Ovary (tissue), 9 donors: Measurements from ENCODE around the gene SUB1. TPM values are rescaled to one million over a fixed set of nuclear protein-coding genes. Genes with fewer than 3 reads are reported as not detected.

Source experiments
- DNase-seq, 5 donors: peaks; one replicate each; pipeline ENCODE4 v3.0.0-alpha.2; 2019 to 2020
- H3K27ac ChIP-seq, 2 donors: fragments of 200-600 bp; one replicate each; pipeline versions ENCODE4 v1.5.1 to v1.8.0; 2019 to 2022
- H3K27me3 ChIP-seq: fragments of 200-600 bp; one replicate; pipeline ENCODE4 v1.8.0; 2022
- H3K36me3 ChIP-seq: fragments of 200-600 bp; sonication (generic); one replicate; pipeline ENCODE4 v1.5.1; 2019
- H3K4me1 ChIP-seq: one replicate; pipeline ENCODE4 v1.8.1; 2013; ENCODE audit warnings: mild to moderate bottlenecking, moderate library complexity; ENCODE audit not compliant: insufficient read depth
- H3K4me3 ChIP-seq: fragments of 200-600 bp; sonication (generic); one replicate; pipeline ENCODE4 v1.5.1; 2017
- H3K9me3 ChIP-seq, 2 donors: fragments of 200-600 bp in 1 of 2; sonication (generic) in 1 of 2; one replicate each; pipeline versions ENCODE4 v1.5.1 to v1.8.1; 2013 to 2019; ENCODE audit warnings: mild to moderate bottlenecking in 1 of 2, moderate library complexity in 1 of 2
- CTCF ChIP-seq, 3 donors: fragments of 450-650 bp in 2 of 3; fragments of 200-600 bp in 1 of 3; IDR thresholded peaks; one replicate each; pipeline versions ENCODE4 v1.5.1 to v1.8.0; 2016 to 2022; ENCODE audit warnings: antibody characterized with exemption in 3 of 3, mild to moderate bottlenecking in 1 of 3
- EP300 ChIP-seq: sonication (generic); formaldehyde crosslinking; IDR thresholded peaks from one replicate; pipeline ENCODE4 v1.6.1; 2017; ENCODE audit warnings: antibody characterized with exemption
- POLR2A ChIP-seq: fragments of 450-650 bp; IDR thresholded peaks from one replicate; pipeline ENCODE4 v1.6.1; 2017; ENCODE audit warnings: antibody characterized with exemption, mild to moderate bottlenecking, moderate library complexity
- WGBS, 3 donors: extraction: QIAGEN DNeasy Blood & Tissue Kit in 1 of 3; methylation state at CpG; one replicate each; pipeline versions ENCODE4 v1.1.5 to v1.1.7; 2013 to 2017; 5-methylcytosine and 5-hydroxymethylcytosine counted together
- intact Hi-C, 4 donors: fragments of 100-400 bp; cut with DNase I; formaldehyde crosslinking; loops; one replicate each; pipeline versions ENCODE4 v1.11.0 to v1.15.1; 2022 to 2023
- polyA plus RNA-seq, 2 donors: library from polyadenylated mRNA; stranded (reverse); fragments of 200-250 nt in 1 of 2; fragments of 350-450 nt in 1 of 2; fragmentation: Illumina TruSeq in 1 of 2; extraction: RNeasy Lipid Tissue Mini Kit (QIAGEN cat#74804) in 1 of 2; gene quantifications; one replicate each; pipeline ENCODE4 v1.2.3, GENCODE V29; 2013 to 2014
- total RNA-seq, 7 donors: library from RNA; depleted of rRNA in 2 of 7; stranded (reverse); fragments of >200 nt in 2 of 7; fragmentation: NEBNext Ultra II Directional in 3 of 7; extraction: Animal tissue kit (Norgen Biotek cat#: 25700) in 3 of 7; gene quantifications; one replicate each; pipeline versions ENCODE4 v1.1.0 to v1.2.4, GENCODE V29; 2016 to 2023
- donor health status: DM: no; HTN: no; CAD: no; lungs with moderate emphysema.
- donor health status: DM: no; HTN: no; CAD: no.
- donor health status: Bipolar disorder and iron deficiency.
- donor health status: DM: yes; HTN: yes; CAD: no.
- donor health status: DM: no; HTN: no; CAD: no.
- donor health status: DM: yes; HTN: yes; CAD: no.

Gene SUB1
- total and polyA plus RNA-seq, 9 donors = 91.9 to 185 (median 124) TPM

GRCh38 chr5:32602906-32603305, 17.5 kb downstream of the SUB1 start:
- Histone ChIP-seq H3K4me1 (peaks cover 1% of the 10 kb centered on the region), H3K27ac (no peak overlapping the region), H3K9me3 (no peaks in the 10 kb centered on the region), H3K4me3 (no peak overlapping the region), H3K36me3 (no peaks in the 10 kb centered on the region), H3K27me3 (no peaks in the 10 kb centered on the region)
- TF ChIP-seq POLR2A = no peak
- no peak for TF ChIP-seq EP300
- no peak for TF ChIP-seq CTCF (IDR thresholded peaks at IDR 0.05)
- intact Hi-C loops = no loop called here
- DNase-seq = no peak
- 84 to 92% (median 90%) methylated on average over 2 of the region's 2 CpGs for WGBS, 3 donors

GRCh38 chr5:32604800-32605765, 19.7 kb downstream of the SUB1 start:
- H3K4me1 ChIP-seq = no peaks in the 10 kb centered on the region
- H3K9me3 ChIP-seq = no peaks in the 10 kb centered on the region
- TF ChIP-seq CTCF (IDR thresholded peaks at IDR 0.05) = no peak
- no peak for TF ChIP-seq POLR2A
- TF ChIP-seq EP300 = no peak
- H3K4me3 ChIP-seq = no peak overlapping the region
- WGBS, 3 donors = 81 to 97% (median 97%) methylated on average over 4 of the region's 4 CpGs
- H3K27ac ChIP-seq = no peak overlapping the region
- H3K36me3 ChIP-seq = no peaks in the 10 kb centered on the region
- DNase-seq = no peak
- H3K27me3 ChIP-seq = no peaks in the 10 kb centered on the region
- intact Hi-C loops = no loop called here

DNA sequence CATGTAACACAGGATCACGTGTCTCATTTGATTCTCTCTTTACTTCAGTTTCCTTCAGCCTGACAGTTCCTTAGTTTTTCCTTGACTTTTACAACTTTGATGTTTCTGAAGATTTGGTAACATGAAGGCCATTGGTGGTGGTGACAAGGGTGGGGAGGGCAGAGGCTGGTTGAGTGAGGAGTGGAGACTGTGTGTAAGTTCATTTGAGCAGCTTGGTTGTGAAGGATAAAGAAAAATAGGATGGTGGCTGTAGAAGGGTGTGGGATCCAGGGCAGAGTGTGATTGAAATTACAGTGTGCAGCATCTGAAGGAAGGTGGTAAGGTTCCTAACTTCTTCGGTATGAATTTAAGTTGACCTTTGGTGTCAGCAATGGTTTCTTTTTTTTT, 20.4 kb downstream of the SUB1 start:
- no peak for DNase-seq
- WGBS, 3 donors = 83 to 88% (median 86%) methylated on average over 2 of the region's 2 CpGs
- H3K27ac ChIP-seq = no peak overlapping the region
- no peaks in the 10 kb centered on the region for H3K36me3 ChIP-seq
- no peaks in the 10 kb centered on the region for H3K9me3 ChIP-seq
- intact Hi-C loops = no loop called here
- no peaks in the 10 kb centered on the region for H3K4me1 ChIP-seq
- H3K27me3 ChIP-seq = no peaks in the 10 kb centered on the region
- no peak overlapping the region for H3K4me3 ChIP-seq
- TF ChIP-seq CTCF (IDR thresholded peaks at IDR 0.05) (no peak), EP300 (no peak), POLR2A (no peak)

GRCh38 chr5:32612134-32612888, 27.0 kb downstream of the SUB1 start:
- 49 to 56% (median 52%) methylated on average over 10 of the region's 10 CpGs for WGBS, 3 donors
- intact Hi-C loops = loop anchor here in 1 of 4 donors (10.0 kb wide), 1 partner anchor 378 kb away; no protein-coding TSS in a partner anchor
- TF ChIP-seq CTCF (IDR thresholded peaks at IDR 0.05) (no peak), POLR2A (no peak), EP300 (no peak)
- H3K27me3 ChIP-seq = no peaks in the 10 kb centered on the region
- peaks cover 3% of the 10 kb centered on the region for H3K4me1 ChIP-seq
- H3K27ac ChIP-seq = no peak overlapping the region
- H3K9me3 ChIP-seq = no peaks in the 10 kb centered on the region
- H3K4me3 ChIP-seq = no peak overlapping the region
- no peak for DNase-seq
- H3K36me3 ChIP-seq = no peaks in the 10 kb centered on the region
